Purkinje cell (primary cell): ENCODE results near the gene ANAPC15. TPM values are rescaled to one million over a fixed set of nuclear protein-coding genes. Genes with fewer than 3 reads are reported as not detected.

Source experiments
- polyA plus RNA-seq: library from polyadenylated mRNA; unstranded; fragments of >200 nt; fragmentation: Nextera tagmentation; gene quantifications from 2 replicates; pipeline ENCODE4 v1.2.1, GENCODE V29; 2014

ANAPC15 gene
- polyA plus RNA-seq, result 61.7 and 111 TPM in 2 replicates

GRCh38 chr11:72112143-72112977 is at the start of gene ANAPC15:
Gene ANAPC15, minus strand, starts transcription at chr11:72112695. Its CDS starts 1,419 bp downstream, at chr11:72111276.

GRCh38 chr11:72135473-72135872 is 23.0 kb upstream of the ANAPC15 start, which contains the start of gene FOLR3:
Gene FOLR3, plus strand, starts transcription at chr11:72135725. Its CDS starts 228 bp downstream, at chr11:72135953.

GRCh38 chr11:72105888-72106287 is 6.6 kb downstream of the ANAPC15 start, which contains the start of gene TOMT:
Gene TOMT, plus strand, starts transcription at chr11:72105924. Its CDS starts 28 bp downstream, at chr11:72105952.

GRCh38 chr11:72102946-72103753 is 9.3 kb downstream of the ANAPC15 start, which contains the start of gene LAMTOR1:
Gene LAMTOR1, minus strand, starts transcription at chr11:72103297. Its CDS starts 73 bp downstream, at chr11:72103224.

GRCh38 chr11:72080326-72081183 is 31.9 kb downstream of the ANAPC15 start, which contains the start of the genes LRRC51 and NUMA1:
Gene LRRC51, plus strand, starts transcription at chr11:72080850. Its CDS starts 8,234 bp downstream, at chr11:72089084.
Gene NUMA1, minus strand, starts transcription at chr11:72080542. Its CDS starts 44,599 bp downstream, at chr11:72035943.

Other genes with a start within 250 kb of the ANAPC15 start
- gene DEFB131B, start 234.2 kb downstream of the ANAPC15 start, polyA plus RNA-seq, result not detected in 2 replicates
- gene XNDC1N, start 184.1 kb downstream of the ANAPC15 start, polyA plus RNA-seq, result 2.5 and 10.6 TPM in 2 replicates
- gene RNF121, start 183.6 kb downstream of the ANAPC15 start, polyA plus RNA-seq, result 1.7 and 4.5 TPM in 2 replicates
- 0.92 and 1.7 TPM in 2 replicates for gene IL18BP, start 113.8 kb downstream of the ANAPC15 start, polyA plus RNA-seq
- gene NUMA1, start 32.2 kb downstream of the ANAPC15 start, polyA plus RNA-seq, result 13.6 and 15.7 TPM in 2 replicates
- gene LRRC51, start 31.8 kb downstream of the ANAPC15 start, polyA plus RNA-seq, result 2.0 and 13.2 TPM in 2 replicates
- gene LAMTOR1, start 9.4 kb downstream of the ANAPC15 start, polyA plus RNA-seq, result 53.8 and 85.9 TPM in 2 replicates
- not detected in 2 replicates for gene TOMT, start 6.8 kb downstream of the ANAPC15 start, polyA plus RNA-seq
- gene FOLR3, start 23.0 kb upstream of the ANAPC15 start, polyA plus RNA-seq, result not detected in 2 replicates
- gene FOLR1, start 79.4 kb upstream of the ANAPC15 start, polyA plus RNA-seq, result not detected in 2 replicates
- gene FOLR2, start 104.1 kb upstream of the ANAPC15 start, polyA plus RNA-seq, result not detected in 2 replicates
- 0.10 and 0.70 TPM in 2 replicates for gene INPPL1, start 112.1 kb upstream of the ANAPC15 start, polyA plus RNA-seq
- gene PHOX2A, start 131.5 kb upstream of the ANAPC15 start, polyA plus RNA-seq, result not detected in 2 replicates